Esophagus squamous epithelium (tissue), 4 donors: Measurements from ENCODE around the gene DAP3.
A peak's percentile ranks its signal among the peaks of the same experiment; 100 is the strongest.

Experiments used
- POLR2A ChIP-seq, 4 donors: fragments of 450-650 bp; IDR thresholded peaks; one replicate each; pipeline ENCODE4 v1.6.1; 2017; ENCODE audit warnings: antibody characterized with exemption in 4 of 4, mild to moderate bottlenecking in 4 of 4, moderate library complexity in 3 of 4
- TF ChIP-seq, protein P1 (sequence below), 6 experiments: fragments of 450-650 bp in 4 of 6; fragments of 200-600 bp in 2 of 6; sonication (generic) in 2 of 6; IDR thresholded peaks; one replicate each; pipeline ENCODE4 v1.5.1; 2016 to 2019; ENCODE audit warnings: antibody characterized with exemption in 6 of 6, mild to moderate bottlenecking in 4 of 6, moderate library complexity in 4 of 6

DNA sequence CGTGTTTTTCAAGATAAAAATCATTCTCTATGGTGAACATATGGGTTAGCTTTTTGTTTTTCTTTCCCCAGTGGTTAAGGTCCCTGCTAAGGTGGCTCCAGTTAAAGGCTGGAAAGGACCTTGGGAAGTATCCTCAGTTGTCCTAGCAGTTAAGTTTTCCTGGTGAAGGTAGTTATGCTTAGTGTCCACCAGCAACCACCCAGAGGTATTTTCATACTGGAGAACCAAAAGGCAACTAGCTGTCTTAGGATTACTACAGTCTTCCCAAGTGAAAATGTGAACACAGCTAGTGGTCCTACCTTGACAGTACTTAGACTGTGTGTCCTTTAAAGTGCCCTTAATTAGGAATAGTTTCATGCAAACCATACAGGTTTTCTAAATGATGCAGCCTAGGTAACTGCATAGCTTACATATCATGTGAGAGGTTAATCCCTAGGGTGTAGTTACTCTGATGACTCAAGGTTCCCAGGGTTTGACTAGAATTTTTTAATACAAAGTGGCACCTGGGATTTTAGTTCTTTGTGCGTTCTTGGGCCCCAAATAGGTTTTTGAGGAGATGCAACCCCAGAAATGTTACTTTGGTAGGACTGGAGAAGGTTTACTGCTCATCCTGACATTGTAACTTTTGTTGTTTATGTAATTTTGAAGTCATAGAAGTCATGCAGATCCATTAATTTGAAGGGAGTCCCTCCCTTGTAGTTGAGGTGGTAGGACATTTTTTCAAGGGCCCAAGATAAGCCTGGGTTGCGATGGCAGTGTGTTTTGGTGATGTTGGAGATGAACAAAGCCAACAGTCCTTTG, 36.8 kb upstream of the DAP3 start:
- TF ChIP-seq, protein P1, sequence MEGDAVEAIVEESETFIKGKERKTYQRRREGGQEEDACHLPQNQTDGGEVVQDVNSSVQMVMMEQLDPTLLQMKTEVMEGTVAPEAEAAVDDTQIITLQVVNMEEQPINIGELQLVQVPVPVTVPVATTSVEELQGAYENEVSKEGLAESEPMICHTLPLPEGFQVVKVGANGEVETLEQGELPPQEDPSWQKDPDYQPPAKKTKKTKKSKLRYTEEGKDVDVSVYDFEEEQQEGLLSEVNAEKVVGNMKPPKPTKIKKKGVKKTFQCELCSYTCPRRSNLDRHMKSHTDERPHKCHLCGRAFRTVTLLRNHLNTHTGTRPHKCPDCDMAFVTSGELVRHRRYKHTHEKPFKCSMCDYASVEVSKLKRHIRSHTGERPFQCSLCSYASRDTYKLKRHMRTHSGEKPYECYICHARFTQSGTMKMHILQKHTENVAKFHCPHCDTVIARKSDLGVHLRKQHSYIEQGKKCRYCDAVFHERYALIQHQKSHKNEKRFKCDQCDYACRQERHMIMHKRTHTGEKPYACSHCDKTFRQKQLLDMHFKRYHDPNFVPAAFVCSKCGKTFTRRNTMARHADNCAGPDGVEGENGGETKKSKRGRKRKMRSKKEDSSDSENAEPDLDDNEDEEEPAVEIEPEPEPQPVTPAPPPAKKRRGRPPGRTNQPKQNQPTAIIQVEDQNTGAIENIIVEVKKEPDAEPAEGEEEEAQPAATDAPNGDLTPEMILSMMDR (IDR thresholded peaks at IDR 0.05), result peak in 1 of 6 experiments; percentile 1
- TF ChIP-seq POLR2A (IDR thresholded peaks at IDR 0.05), result no peak
